ENCODE measurements around the gene ZFYVE9.
"Not testable (repeated sequence)": the region's sequence is repeated elsewhere in the genome, so short reads cannot be mapped to it uniquely, and the experiment has no call there.

DNA sequence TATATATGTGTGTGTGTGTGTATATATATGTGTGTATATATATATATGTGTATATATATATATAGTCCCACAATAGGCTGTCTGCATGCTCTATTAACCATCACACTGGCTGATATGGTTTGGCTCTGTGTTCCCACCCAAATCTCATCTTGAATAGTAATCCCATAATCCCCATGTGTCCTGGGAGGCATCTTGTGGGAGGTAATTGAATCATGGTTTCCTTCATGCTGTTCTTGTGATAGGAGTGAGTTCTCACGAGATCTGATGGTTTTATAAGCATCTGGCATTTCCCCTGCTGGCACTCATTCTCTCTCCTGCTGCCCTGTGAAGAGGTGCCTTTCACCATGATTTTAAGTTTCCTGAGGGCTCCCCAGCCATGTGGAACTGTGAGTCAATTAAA is 228.0 kb downstream of the ZFYVE9 start:
- not testable (repeated sequence) for TF ChIP-seq CTCF (IDR thresholded peaks at IDR 0.05; ENCODE audit: insufficient read depth, low read depth, low read length); EZH2 (IDR thresholded peaks at IDR 0.05; ENCODE audit: insufficient read depth, low read length)

Measured in astrocyte (in vitro differentiated cells and primary cell).